GM03348 (cell line): Measurements from ENCODE around the gene PUS1.
"Not testable (repeated sequence)": the region's sequence is repeated elsewhere in the genome, so short reads cannot be mapped to it uniquely, and the experiment has no call there.

ENCODE experiments used
- DNase-seq: peaks from one replicate; pipeline ENCODE4 v3.0.0; 2012; ENCODE audit warnings: low spot score

The PUS1 gene

DNA sequence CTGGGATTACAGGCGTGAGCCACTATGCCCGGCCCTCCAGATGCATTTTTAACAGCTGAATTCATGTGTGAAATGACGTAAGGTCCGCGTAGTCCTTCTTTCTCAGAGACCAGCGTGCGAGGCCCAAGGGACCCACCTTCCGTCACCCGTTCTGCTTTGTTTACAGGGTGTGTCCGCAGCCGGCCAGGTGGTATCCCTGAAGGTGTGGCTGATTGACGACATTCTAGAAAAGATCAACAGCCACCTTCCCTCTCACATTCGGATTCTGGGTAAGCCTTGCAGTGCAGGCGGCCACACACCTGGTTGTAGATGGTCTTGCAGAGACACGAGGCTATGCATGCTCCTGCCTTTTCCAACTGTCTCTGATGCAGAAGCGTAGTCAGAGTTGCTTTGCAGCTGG, 9.9 kb downstream of the PUS1 start:
- no peak for DNase-seq

DNA sequence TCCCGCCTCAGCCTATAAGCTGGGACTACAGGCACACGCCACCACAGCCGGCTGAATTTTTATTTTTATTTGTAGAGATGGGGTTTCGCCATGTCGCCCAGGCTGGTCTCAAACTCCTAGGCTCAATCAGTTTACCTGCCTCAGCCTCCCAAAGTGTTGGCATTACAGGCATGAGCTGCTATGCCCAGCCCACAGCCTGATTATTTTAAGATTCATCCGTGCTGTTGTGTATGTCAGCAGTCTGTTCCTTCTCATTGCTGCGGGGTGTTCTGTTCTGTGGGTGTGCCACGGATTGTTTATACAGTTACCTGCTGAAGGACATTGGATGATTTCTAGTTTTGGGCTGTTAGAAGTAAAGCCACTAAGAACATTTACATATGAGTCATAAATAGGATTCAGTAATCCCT, 11.1 kb downstream of the PUS1 start:
- DNase-seq = no peak

DNA sequence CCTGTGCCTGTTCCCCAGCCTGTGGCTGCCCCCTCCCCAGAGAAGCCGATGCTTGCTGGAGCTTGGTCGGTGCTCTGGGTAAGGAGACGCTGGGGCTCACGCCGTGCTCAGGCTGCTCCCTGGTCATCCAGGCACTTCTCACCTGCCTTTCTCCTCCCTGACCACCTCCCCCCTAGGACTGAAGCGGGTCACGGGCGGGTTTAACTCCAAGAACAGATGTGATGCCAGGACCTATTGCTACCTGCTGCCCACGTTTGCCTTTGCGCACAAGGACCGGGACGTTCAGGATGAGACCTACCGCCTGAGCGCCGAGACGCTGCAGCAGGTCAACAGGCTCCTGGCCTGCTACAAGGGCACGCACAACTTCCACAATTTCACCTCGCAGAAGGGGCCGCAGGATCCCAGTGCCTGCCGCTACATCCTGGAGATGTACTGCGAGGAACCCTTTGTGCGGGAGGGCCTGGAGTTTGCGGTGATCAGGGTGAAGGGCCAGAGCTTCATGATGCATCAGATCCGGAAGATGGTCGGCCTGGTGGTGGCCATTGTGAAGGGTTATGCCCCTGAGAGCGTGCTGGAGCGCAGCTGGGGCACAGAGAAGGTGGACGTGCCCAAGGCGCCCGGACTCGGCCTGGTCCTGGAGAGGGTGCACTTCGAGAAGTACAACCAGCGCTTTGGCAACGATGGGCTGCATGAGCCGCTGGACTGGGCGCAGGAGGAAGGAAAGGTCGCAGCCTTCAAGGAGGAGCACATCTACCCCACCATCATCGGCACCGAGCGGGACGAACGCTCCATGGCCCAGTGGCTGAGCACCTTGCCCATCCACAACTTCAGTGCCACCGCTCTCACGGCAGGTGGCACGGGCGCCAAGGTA, 12.3 kb downstream of the PUS1 start:
- DNase-seq = no peak

DNA sequence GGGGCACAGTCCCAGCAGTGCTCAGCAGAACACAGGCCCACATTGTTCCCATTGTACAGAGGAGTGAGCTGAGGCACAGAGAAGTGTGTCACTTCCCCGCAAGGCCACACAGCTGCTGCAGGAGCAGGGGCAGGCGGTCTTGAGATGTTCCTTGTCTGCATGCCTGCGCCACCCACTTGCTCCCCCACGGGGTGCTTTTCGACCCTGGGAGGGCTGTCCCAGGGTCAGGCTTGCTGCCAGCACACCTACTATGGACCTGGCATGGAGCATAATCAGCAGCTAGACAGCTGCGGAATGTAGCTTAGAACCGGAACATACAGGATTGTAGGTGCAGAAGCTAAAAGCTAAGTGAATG, 12.9 kb downstream of the PUS1 start:
- DNase-seq = no peak

DNA sequence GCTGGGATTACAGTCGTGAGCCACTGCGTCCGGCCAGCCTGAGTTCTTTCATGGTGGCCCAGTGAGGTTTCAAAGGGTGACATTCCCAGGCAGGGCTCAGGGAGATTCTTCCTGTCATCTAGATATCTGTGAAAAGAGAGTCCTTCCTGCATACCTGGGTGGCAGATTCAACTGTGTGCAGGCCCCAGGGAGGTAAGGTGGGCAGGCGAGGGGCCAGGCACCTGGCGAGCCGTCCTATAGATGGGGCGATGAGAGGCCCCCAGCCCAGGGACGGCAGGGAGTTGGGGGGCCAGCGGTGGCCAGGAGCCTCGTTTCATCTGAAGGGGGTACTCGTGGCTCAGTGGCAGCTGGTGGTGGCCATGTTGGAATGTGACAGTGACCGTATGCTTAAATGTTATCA, 13.6 kb downstream of the PUS1 start:
- no peak for DNase-seq

DNA sequence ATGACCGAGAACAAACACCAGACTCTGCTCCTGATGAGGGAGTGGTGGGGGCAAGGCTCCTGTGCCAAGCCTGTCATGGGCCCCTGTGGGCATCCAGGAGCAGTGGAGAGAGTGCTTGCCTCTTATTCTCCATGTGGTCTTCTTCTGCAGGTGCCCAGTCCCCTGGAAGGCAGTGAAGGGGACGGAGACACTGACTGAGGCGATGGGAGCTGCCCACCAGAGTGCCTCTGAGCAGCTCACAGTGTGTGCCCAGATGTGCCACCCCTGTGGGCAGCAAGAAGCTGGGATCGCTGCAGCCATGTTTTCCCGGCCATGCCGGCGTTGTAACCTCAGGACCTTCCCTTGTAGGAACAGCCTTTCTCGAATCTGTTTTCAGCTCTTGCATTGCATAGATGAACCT, 14.3 kb downstream of the PUS1 start:
- no peak for DNase-seq

DNA sequence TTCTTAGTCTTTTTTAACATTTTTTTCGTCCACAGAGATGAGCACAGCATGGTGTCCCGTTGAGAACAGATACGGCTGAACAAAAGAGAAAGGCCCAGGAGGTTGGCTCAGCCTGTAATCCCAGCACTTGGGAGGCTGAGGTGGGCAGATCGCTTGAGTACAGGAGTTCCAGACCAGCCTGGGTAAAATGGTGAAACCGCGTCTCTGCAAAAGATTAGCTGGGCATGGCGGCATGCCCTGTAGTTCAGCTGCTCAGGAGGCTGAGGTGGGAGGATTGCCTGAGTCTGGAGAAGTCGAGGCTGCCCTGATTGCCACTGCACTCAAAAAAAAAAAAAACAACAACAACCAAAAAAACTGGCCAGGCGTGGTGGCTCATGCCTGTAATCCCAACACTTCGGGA, 14.8 kb downstream of the PUS1 start:
- DNase-seq = no peak

DNA sequence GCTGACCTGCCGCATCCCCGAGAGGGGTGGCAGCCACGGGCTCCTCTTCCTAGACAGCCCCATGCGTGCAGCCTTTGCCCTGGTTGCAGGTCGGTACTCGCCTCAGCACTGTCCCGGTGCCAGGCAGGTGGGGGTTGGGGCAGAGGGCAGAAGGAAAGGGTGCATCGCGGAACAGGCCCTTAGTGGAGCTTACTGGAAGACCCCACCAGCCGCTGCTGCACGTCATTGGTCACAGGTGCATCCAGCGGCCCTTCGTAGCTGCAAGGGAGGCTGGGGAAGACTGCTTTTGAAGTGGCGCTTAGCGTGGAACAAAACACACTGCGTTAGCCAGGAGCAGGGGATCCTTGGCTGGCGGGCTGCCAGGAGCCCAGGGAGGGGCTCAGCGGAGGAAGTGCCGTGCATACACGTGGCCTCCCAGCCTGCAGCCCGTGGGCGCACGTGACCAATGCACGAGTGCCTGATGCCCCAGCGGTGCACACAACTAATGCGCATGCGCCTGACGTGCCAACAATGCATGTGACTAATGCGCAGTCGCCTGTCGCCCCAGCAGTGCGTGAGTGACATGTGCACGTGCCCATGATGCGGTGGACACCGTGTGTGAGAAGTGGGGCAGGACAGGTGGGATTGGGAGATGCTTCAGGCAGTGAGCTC, 15.7 kb downstream of the PUS1 start:
- no peak for DNase-seq

DNA sequence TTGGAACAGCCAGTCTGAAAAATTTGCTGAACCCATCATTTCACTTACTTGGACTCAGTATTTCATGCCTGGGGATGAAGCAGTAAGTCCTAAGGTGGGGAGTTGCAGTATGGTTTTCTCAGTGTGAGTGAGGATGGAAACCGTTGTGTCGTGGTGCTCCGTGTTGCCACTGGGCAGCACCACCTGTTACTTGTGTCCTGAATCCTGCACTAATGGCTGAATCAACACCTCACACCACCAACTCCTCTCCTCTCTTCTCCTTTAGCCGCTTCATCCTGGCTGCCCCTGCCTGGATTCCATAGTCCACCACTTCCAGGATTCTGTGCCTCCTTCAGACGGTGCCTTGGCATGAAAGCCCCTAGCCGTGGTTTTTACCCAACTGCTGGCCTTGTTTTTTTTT, 17.7 kb downstream of the PUS1 start:
- DNase-seq = no peak

DNA sequence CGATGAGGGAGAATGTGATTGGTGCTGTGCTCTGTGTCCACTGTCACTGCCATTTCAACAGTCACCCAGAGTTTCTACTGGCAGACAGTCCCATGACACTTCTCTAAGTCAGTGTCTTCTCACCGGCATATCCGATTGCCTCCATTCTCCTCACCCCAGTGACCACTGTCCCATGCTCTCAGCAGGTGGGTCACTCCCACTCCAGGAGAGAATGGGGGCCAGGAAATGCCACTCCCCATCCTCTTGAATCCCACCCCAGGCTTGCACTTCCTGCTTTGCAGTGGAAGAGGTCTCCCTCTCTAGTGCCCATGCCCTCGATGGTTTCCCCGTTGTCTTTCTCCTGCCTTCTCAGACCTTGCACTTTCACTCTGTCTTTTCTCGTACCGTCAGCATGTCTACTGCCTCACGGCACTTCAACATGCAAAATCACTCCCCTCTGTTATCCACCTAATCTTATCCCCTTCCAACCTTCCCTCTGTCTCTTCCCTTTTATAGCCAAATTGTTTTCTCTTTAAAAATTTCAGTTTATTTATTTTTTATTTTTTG, 18.5 kb downstream of the PUS1 start:
- DNase-seq = no peak

DNA sequence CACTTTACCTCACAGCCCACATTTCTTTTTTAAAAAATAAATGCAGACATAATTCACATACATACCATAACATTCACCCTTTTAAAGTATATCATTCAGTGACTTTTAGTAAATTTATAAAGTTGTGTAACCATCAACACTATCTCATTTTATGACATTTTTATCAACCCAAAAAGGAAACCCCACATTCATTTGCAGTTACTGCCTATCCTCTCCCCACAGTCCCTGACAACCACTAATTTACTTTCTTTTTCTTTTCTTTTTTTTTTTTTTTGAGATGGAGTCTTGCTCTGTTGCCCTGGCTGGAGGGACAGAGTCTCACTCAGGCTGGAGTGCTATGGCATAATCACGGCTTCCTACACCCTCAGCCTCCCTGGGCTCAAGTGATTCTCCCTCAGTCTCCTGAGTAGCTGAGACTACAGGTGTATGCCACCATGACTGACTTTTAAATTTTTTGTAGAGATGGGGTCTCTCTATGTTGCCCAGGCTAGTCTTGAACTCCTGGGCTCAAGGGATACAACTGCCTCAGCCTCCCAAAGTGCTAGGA, 19.2 kb downstream of the PUS1 start:
- no peak for DNase-seq

DNA sequence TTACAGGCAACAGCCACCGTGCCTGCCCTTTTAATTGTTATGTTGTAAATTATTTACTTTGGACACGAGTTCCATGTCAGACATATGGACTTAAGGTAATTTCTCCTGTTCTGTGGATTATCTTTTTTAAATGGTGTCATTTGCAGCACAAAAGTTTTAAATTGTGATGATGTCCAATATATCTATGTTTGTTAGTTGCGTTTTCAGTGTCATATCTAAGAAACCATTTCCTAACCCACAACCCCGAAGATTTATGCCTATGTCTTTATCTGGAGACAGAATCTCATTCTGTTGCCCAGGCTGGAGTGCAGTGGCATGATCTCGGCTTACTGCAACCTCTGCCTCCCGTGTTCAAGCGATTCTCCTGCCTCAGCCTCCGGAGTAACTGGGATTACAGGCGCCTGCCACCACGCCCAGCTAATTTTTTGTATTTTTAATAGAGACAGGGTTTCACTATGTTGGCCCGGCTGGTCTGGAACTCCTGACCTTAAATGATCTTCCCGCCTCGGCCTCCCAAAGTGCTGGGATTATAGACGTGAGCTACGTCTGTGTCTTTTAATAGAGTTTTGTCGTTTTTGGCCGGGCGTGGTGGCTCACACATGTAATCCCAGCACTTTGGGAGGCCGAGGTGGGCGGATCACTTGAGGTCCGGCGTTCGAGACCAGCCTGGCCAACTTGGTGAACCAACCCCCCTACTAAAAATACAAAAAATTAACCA, 19.8 kb downstream of the PUS1 start:
- DNase-seq = not testable (repeated sequence)

DNA sequence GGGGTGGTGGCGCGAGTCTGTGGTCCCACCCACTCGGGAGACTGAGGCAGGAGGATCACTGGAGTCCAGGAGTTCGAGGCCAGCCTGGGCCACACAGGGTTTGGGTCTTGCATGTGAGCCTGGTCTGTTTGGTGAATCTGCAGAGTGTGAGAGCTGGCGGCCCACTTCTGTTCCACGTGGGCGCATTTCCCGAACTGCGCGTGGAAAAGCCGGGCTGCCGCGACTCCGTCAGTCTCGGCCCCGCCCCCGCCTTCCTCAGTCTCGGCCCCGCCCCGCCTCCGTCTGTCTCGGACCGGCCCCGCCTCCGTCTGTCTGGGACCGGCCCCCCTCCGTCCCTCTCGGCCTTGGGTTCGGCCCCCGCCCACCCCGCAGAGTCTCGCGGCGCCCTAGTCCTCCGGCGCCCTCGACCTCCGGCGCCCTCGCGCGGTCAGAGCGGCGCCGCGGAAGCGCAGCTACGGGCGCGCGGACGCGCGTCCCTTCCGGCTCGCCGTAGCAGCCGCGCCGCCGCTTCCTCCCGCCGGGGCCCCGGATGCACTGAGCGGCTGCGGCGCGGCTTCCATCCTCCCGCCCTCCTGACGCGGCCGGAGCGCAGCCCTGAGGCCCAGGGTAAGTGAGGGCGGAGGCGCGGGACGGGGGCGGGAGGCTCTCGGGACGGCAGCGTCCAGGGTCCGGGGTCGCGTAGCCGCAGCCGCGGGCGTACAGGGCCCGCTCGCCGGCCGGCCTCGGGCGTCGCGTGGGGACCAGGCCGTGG, 20.5 kb downstream of the PUS1 start, which contains the start of gene EP400:
Gene EP400 (plus strand): TSS at position 512 of the 751 bp plus-strand sequence. CDS start 10,678 bp downstream, outside the sequence.
- DNase-seq = peak; percentile 99

DNA sequence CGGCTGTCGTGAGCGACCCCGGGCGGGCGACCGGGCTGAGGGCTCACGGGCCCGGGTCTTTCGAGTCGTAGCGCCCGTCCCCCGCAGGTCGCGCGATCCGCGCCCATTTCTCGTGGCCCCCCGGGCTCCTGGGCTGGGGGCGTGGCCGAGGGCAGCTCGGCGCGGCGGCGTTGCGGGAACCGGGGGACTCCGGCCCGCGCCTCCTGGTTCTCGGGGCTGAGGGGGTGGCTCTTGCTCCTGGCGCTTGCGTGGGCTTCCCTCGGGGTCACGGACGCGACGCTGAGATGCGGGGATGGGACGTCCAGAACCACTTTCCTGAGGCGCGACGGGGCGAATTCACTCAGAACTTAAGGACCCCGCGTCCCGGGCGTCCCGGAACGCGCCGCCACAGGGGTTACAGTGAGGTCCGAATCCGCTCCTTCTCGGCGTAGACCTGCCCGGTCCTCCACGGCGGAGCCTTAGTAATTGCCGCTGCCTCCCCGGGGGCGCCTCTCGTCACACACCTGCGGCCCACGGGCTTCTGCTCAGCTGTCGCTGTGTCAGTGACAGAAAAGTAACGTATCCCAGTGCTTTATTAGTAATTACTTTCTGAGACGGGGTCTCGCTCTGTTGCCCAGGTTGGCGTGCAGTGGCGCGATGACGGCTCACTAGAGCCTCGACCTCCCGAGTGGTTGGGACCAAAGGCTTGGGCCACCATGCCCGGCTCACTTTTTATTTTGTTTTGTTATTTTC, 21.3 kb downstream of the PUS1 start:
- peak; percentile 74 for DNase-seq

DNA sequence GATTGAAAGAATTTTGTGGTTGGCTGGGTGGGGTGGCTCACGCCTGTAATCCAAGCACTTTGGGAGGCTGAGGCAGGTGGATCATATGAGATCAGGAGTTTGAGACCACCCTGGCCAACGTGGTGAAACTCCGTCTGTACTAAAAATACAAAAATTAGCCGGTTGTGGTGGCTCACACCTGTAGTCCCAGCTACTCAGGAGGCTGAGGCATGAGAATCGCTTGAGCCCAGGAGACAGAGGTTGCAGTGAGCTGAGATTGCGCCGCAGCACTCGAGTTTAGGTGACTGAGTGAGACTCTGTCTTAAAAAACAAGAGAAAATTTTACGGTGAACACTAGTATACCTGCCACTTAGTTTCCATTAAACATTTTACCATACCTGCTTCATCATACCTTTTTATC, 24.7 kb downstream of the PUS1 start:
- DNase-seq = not testable (repeated sequence)

DNA sequence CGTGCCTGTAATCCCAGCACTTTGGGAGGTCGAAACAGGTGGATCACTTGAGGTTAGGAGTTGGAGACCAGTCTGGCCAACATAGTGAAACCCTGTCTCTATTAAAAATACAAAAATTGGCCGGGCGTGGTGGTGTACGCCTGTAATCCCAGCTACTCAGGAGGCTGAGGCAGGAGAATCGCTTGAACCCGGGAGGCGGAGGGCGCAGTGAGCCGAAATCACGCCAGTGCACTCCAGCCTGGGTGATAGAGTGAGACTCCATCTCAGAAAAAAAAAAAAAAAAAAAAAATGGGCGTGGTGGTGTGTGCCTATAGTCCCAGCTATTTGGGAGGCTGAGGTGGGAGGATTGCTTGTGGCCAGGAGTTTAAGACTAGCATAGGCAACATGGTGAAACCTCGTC, 25.4 kb downstream of the PUS1 start:
- DNase-seq = not testable (repeated sequence)

DNA sequence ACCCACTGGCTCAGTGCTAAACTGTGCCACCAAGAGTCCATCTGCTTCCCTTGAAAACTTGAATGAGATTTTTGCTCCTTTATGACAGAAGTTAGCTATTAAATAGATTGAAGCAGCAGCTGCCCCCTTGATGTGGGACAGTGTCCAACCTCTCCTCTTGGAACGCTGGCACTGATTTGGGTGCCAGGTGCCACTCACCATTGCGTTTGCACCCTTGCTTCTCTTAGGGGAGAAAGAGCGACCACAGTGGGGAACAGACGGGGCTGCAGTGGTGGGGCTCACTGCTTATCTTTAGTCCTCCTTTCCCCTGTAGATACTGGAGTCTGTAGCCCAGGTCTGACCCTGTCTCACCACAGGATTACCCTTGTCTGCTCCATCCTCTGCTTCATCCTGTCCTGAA, 30.0 kb downstream of the PUS1 start:
- DNase-seq = no peak

DNA sequence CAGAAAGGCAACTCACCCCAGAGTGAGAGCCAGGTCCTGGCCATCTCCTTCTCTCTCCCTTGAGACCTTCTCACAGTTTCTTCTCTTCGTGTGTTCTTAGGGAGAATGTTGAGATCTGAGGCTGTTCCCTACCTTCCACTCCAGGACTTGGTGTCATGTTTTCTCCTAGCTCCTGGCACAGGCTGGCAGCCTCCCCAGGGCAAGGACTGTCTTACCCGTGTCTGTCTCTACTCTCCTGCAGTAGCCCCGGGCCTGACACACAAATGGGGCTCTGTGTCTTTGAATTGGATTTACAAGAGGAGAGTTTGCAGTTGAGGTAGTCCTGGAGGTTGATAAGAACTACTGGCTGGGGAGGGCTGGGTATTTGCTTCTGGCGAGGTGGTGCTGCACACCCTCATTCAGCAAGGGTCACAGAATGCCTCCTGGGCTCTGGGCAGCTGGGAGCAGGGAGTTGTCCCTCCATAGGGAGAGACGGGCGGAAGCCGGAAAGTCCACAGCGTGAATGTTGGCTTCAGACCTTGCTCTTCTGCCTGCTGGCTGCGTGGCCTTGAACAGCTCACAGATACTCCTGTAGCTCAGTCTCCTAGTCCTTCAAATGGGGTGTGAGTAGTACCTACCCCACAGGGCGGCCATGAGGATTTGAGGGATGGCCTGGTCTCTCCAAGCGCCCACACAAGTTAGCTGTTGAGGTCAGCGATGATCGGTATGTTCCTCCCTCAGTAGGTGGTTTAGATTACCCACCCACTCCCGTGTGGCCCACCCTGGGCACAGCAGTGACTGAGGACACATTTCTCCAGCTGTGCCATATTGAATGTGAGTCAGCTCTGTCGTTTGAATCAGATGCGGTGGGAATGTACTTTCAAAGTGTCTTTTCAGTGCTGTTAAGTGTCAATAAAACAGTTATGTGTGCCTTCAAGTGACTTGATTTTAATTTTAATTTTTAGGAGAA, 30.8 kb downstream of the PUS1 start:
- no peak for DNase-seq

DNA sequence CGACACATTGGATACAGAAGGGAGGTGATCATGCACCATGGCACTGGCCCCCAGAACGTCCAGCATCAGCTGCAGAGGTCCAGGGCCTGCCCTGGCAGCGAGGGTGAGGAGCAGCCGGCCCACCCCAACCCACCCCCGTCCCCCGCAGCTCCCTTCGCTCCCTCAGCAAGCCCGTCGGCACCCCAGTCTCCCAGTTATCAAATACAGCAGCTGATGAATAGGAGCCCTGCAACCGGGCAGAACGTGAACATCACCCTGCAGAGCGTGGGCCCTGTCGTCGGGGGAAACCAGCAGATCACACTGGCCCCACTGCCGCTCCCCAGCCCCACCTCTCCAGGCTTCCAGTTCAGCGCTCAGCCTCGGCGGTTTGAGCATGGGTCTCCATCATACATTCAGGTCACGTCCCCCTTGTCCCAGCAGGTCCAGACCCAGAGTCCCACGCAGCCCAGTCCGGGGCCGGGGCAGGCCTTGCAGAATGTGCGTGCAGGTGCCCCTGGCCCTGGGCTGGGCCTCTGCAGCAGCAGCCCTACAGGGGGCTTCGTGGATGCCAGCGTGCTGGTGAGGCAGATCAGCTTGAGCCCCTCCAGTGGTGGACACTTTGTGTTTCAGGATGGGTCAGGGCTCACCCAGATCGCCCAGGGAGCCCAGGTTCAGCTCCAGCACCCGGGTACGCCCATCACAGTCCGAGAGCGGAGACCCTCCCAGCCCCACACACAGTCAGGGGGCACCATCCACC, 31.7 kb downstream of the PUS1 start:
- not testable (repeated sequence) for DNase-seq
